ENCODE measurements around the gene TACR1. TPM values are rescaled to one million over a fixed set of nuclear protein-coding genes. Genes with fewer than 3 reads are reported as not detected.

TACR1 gene
- total RNA-seq, 1 experiment from 2014 or later, result not detected

GRCh38 chr2:75190271-75190990 lies 8.9 kb downstream of the TACR1 start:
- no peaks in the 10 kb centered on the region for H3K36me3 ChIP-seq (ENCODE audit: control insufficient read depth in 1 of 2, insufficient read depth in 2 of 2, low read length in 2 of 2)
- H3K79me2 ChIP-seq (ENCODE audit: insufficient read depth, low read length), result no peaks in the 10 kb centered on the region
- DNase-seq (ENCODE audit: low read depth, low spot score) (no peak), ATAC-seq (no peak)
- no peak for TF ChIP-seq RAD21 (IDR thresholded peaks at IDR 0.05; ENCODE audit: low read depth)
- TF ChIP-seq MAX (IDR thresholded peaks at IDR 0.05), result no peak
- no peak for TF ChIP-seq POLR2A (IDR thresholded peaks at IDR 0.05; ENCODE audit: borderline replicate concordance, extremely low read depth, insufficient read depth, insufficient read length)
- no peak for TF ChIP-seq EGR1 (IDR thresholded peaks at IDR 0.05; ENCODE audit: low read depth)
- intact Hi-C loops (cut with micrococcal nuclease), result no loop called here
- no TSS peak for BruUV-seq (replicated peaks)
- no peak overlapping the region for H3K27ac ChIP-seq (ENCODE audit: low read depth, low read length)
- H3K27me3 ChIP-seq (ENCODE audit: insufficient read depth, low read length), result peaks cover 79% of the 10 kb centered on the region
- H4K20me1 ChIP-seq (ENCODE audit: insufficient read depth), result no peaks in the 10 kb centered on the region
- no peak overlapping the region for H2AFZ ChIP-seq (ENCODE audit: low read depth, low read length, poor library complexity, severe bottlenecking)
- H3K4me3 ChIP-seq (replicated peaks in 1 of 2; ENCODE audit: low read depth in 1 of 2, low read length in 2 of 2), result no peak overlapping the region
- no peaks in the 10 kb centered on the region for H3K4me1 ChIP-seq (ENCODE audit: control insufficient read depth in 1 of 2, insufficient read depth in 2 of 2, low read length in 2 of 2)
- ChIA-PET CTCF (no interaction called here), RAD21 (ENCODE audit: low non-redundant PET in 1 of 2, low total read pairs in 2 of 2, uncharacterized antibody in 2 of 2, unreplicated experiment in 2 of 2) (no interaction called here), POLR2A (no interaction called here)
- H3K4me2 ChIP-seq (ENCODE audit: low read length), result no peak overlapping the region
- no peaks in the 10 kb centered on the region; the same call in 1 of the 2 replicates for H3K9me2 ChIP-seq (ENCODE audit: insufficient read depth)
- no peaks in the 10 kb centered on the region for H3K9me3 ChIP-seq (ENCODE audit: control insufficient read depth in 1 of 2, insufficient read depth in 1 of 2, low read depth in 1 of 2, low read length in 2 of 2)
- no peak overlapping the region for H3K9ac ChIP-seq (ENCODE audit: low read length)

- ChIA-PET POLR2A (no interaction called here), RAD21 (ENCODE audit: low non-redundant PET in 1 of 2, low total read pairs in 2 of 2, uncharacterized antibody in 2 of 2, unreplicated experiment in 2 of 2) (no interaction called here), CTCF (no interaction called here)
- ATAC-seq, result no peak
- no peaks in the 10 kb centered on the region for H3K79me2 ChIP-seq (ENCODE audit: insufficient read depth, low read length)
- peaks cover 72% of the 10 kb centered on the region for H3K27me3 ChIP-seq (ENCODE audit: insufficient read depth, low read length)
- TF ChIP-seq ZFX (IDR thresholded peaks at IDR 0.05), result no peak
- no peaks in the 10 kb centered on the region for H3K9me3 ChIP-seq (ENCODE audit: control insufficient read depth in 1 of 2, insufficient read depth in 1 of 2, low read depth in 1 of 2, low read length in 2 of 2)
- no peak overlapping the region for H3K9ac ChIP-seq (ENCODE audit: low read length)
- no TSS peak for BruUV-seq (replicated peaks)
- H3K27ac ChIP-seq (ENCODE audit: low read depth, low read length), result no peak overlapping the region
- no peak for DNase-seq (ENCODE audit: low read depth, low spot score)
- intact Hi-C loops (cut with micrococcal nuclease), result no loop called here
- no peak overlapping the region for H3K4me2 ChIP-seq (ENCODE audit: low read length)
- no peak overlapping the region for H3K4me3 ChIP-seq (replicated peaks in 1 of 2; ENCODE audit: low read depth in 1 of 2, low read length in 2 of 2)
- H3K4me1 ChIP-seq (ENCODE audit: control insufficient read depth in 1 of 2, insufficient read depth in 2 of 2, low read length in 2 of 2), result no peaks in the 10 kb centered on the region
- H3K36me3 ChIP-seq (ENCODE audit: control insufficient read depth in 1 of 2, insufficient read depth in 2 of 2, low read length in 2 of 2), result no peaks in the 10 kb centered on the region
- no peaks in the 10 kb centered on the region; the same call in 1 of the 2 replicates for H3K9me2 ChIP-seq (ENCODE audit: insufficient read depth)
- no peak overlapping the region for H2AFZ ChIP-seq (ENCODE audit: low read depth, low read length, poor library complexity, severe bottlenecking)
- no peaks in the 10 kb centered on the region for H4K20me1 ChIP-seq (ENCODE audit: insufficient read depth)
Observed at GRCh38 chr2:75186821-75187220, 12.5 kb downstream of the TACR1 start.

All from HCT116 (cell line).